ENCODE measurements around the gene SLC12A3.

SLC12A3 gene

GRCh38 chr16:56895813-56896212, 30.8 kb downstream of the SLC12A3 start:
- no peak for DNase-seq

GRCh38 chr16:56896244-56896643, 31.2 kb downstream of the SLC12A3 start:
- no peak for DNase-seq

- DNase-seq, result no peak
These were observed 32.2 kb downstream of the SLC12A3 start for GRCh38 chr16:56897026-56897799.

GRCh38 chr16:56898847-56899246, 33.8 kb downstream of the SLC12A3 start:
- no peak for DNase-seq

- no peak for DNase-seq
These were observed 38.9 kb downstream of the SLC12A3 start for GRCh38 chr16:56903866-56904265.

- no peak for DNase-seq
These were observed 42.4 kb downstream of the SLC12A3 start for GRCh38 chr16:56907401-56907800.

- DNase-seq, result no peak
These were observed 44.5 kb downstream of the SLC12A3 start for GRCh38 chr16:56909527-56909979.

- no peak for DNase-seq
These were observed 45.1 kb downstream of the SLC12A3 start for GRCh38 chr16:56910112-56910511.

- DNase-seq, result no peak
These were observed 45.9 kb downstream of the SLC12A3 start for GRCh38 chr16:56910654-56911539.

- no peak for DNase-seq
These were observed 47.0 kb downstream of the SLC12A3 start for GRCh38 chr16:56911771-56912571.

GRCh38 chr16:56912746-56913708, 48.0 kb downstream of the SLC12A3 start:
- DNase-seq, result no peak

GRCh38 chr16:56914896-56915295, 49.9 kb downstream of the SLC12A3 start:
- no peak for DNase-seq

- DNase-seq, result no peak
These were observed 50.5 kb downstream of the SLC12A3 start for GRCh38 chr16:56915336-56916119.

GRCh38 chr16:56916571-56917403, 51.8 kb downstream of the SLC12A3 start:
- DNase-seq, result no peak

- DNase-seq, result no peak
These were observed 53.5 kb downstream of the SLC12A3 start for GRCh38 chr16:56918467-56919012.

GRCh38 chr16:56919099-56919800, 54.2 kb downstream of the SLC12A3 start:
- DNase-seq, result no peak

GRCh38 chr16:56921571-56921970, 56.6 kb downstream of the SLC12A3 start:
- no peak for DNase-seq

- DNase-seq, result no peak
These were observed 58.6 kb downstream of the SLC12A3 start for GRCh38 chr16:56923481-56924091.

- no peak for DNase-seq
These were observed 62.5 kb downstream of the SLC12A3 start for GRCh38 chr16:56927471-56927870.
